Measurements from ENCODE around the gene KRTAP10-2.

- TF ChIP-seq CTCF (conservative IDR thresholded peaks at IDR 0.05; ENCODE audit: low read depth, low read length), result no peak
- TF ChIP-seq POLR2A (IDR thresholded peaks at IDR 0.05; ENCODE audit: low read depth, low read length), result no peak
- no peak for TF ChIP-seq USF2 (IDR thresholded peaks at IDR 0.05; ENCODE audit: low read depth, low read length)
- TF ChIP-seq RAD21 (IDR thresholded peaks at IDR 0.05; ENCODE audit: low read length), result no peak
- TF ChIP-seq CEBPB (IDR thresholded peaks at IDR 0.05; ENCODE audit: low read depth, low read length), result no peak
- no peak for TF ChIP-seq ELK1 (IDR thresholded peaks at IDR 0.05; ENCODE audit: borderline replicate concordance, low read depth, low read length)
- TF ChIP-seq MAFK (IDR thresholded peaks at IDR 0.05; ENCODE audit: low read depth, low read length), result no peak
These were observed 12.8 kb upstream of the KRTAP10-2 start for GRCh38 chr21:44564099-44564498.

Data from IMR-90 (cell line).